ENCODE measurements around the gene INPP4B. TPM values are rescaled to one million over a fixed set of nuclear protein-coding genes. Genes with fewer than 3 reads are reported as not detected.

Gene INPP4B
- 32.7 TPM for total RNA-seq

DNA sequence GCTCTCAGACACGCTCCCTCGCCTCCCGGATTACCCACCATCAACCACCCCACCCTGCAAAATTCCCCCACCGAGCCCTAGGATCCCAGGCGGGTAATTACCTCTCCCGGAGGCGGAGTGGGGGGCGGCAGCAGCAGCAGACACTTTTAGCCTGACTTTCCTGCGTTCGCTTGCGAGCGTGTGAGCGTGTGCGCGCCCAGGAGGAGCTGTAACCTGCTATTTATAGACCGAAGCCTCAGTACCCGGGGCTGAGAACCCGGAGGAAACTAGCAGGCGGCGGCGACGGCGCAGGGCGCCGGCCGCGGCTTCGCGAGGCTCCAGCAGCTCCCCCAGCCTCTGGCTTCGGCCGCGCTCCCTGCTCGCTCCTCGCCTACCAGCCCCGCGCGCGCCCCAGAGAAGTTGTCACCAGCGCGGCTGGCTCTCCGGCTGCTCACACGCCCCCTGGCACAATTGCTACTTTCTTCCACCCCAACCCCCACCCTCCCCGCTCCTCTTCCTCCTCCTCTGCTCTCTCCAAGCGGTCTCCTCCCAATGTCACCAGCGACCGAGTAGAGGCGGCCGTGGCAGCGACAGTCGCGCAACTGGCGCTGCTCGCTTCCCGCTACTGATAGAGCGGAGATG lies at the start of gene INPP4B:
INPP4B (minus strand) TSS at position 194 of the 621 bp plus-strand sequence.
- Histone ChIP-seq H3K4me1 (peaks cover 0 to 5% of the 10 kb centered on the region in 2 donors), H3K27ac (peak within 1 kb of the TSS; percentile 79 to 84), H3K4me3 (peak within 1 kb of the TSS; percentile 77 to 78), H3K9me3 (no peaks in the 10 kb centered on the region), H3K27me3 (no peaks in the 10 kb centered on the region), H3K36me3 (no peaks in the 10 kb centered on the region)
- intact Hi-C loops (cut with DNase I): loop anchor here (2.0 to 10.0 kb wide), 3 partner anchors 27 to 1201 kb away; no protein-coding TSS in a partner anchor
- TF ChIP-seq, protein P1, sequence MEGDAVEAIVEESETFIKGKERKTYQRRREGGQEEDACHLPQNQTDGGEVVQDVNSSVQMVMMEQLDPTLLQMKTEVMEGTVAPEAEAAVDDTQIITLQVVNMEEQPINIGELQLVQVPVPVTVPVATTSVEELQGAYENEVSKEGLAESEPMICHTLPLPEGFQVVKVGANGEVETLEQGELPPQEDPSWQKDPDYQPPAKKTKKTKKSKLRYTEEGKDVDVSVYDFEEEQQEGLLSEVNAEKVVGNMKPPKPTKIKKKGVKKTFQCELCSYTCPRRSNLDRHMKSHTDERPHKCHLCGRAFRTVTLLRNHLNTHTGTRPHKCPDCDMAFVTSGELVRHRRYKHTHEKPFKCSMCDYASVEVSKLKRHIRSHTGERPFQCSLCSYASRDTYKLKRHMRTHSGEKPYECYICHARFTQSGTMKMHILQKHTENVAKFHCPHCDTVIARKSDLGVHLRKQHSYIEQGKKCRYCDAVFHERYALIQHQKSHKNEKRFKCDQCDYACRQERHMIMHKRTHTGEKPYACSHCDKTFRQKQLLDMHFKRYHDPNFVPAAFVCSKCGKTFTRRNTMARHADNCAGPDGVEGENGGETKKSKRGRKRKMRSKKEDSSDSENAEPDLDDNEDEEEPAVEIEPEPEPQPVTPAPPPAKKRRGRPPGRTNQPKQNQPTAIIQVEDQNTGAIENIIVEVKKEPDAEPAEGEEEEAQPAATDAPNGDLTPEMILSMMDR (IDR thresholded peaks at IDR 0.05): no peak
- DNase-seq (ENCODE audit: low spot score in 2 of 2): peak in 1 of 2 donors; percentile 69

- DNase-seq (ENCODE audit: low spot score in 2 of 2): no peak
- intact Hi-C loops (cut with DNase I): no loop called here
- Histone ChIP-seq H3K4me1 (no peaks in the 10 kb centered on the region), H3K9me3 (peaks cover 0 to 4% of the 10 kb centered on the region in 2 donors), H3K27me3 (no peaks in the 10 kb centered on the region), H3K27ac (no peak overlapping the region), H3K36me3 (no peaks in the 10 kb centered on the region), H3K4me3 (no peak overlapping the region)
- TF ChIP-seq, protein P1 (IDR thresholded peaks at IDR 0.05): no peak
Measured at GRCh38 chr4:142893012-142893411, 46.9 kb upstream of the INPP4B start.

DNA sequence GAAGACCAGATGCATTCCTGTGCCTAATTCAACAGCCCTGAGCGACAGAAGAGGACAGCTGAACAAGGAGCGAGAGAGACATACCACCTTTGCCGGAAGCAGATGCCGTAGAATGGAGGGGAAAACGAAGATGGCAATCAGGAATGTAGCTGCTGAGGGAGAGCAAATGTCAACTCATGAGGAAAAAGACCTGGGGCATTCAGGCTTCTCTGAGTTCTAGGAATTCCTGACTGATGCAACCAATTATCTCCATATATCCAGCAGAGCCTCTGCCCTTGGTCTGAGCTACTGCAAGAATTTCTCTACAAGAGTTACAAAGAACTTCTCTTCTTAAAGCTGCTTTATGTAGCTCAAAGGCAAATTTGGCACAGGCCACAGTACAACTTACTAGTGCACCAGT lies 40.5 kb upstream of the INPP4B start:
- no peak for DNase-seq (ENCODE audit: low spot score in 2 of 2)
- H3K27me3 ChIP-seq: no peaks in the 10 kb centered on the region
- H3K9me3 ChIP-seq: no peaks in the 10 kb centered on the region
- no peak overlapping the region for H3K27ac ChIP-seq
- TF ChIP-seq, protein P1 (IDR thresholded peaks at IDR 0.05): no peak
- no peaks in the 10 kb centered on the region for H3K4me1 ChIP-seq
- intact Hi-C loops (cut with DNase I): no loop called here
- no peaks in the 10 kb centered on the region for H3K36me3 ChIP-seq
- H3K4me3 ChIP-seq: no peak overlapping the region

- intact Hi-C loops (cut with DNase I): no loop called here
- Histone ChIP-seq H3K4me1 (no peaks in the 10 kb centered on the region), H3K9me3 (no peaks in the 10 kb centered on the region), H3K27me3 (no peaks in the 10 kb centered on the region), H3K36me3 (no peaks in the 10 kb centered on the region), H3K27ac (no peak overlapping the region), H3K4me3 (no peak overlapping the region)
- TF ChIP-seq, protein P1 (IDR thresholded peaks at IDR 0.05): peak in 1 of 3 experiments; percentile 30
- no peak for DNase-seq (ENCODE audit: low spot score in 2 of 2)
Measured at GRCh38 chr4:142883040-142883832, 37.1 kb upstream of the INPP4B start.

GRCh38 chr4:142882159-142882558 lies 36.1 kb upstream of the INPP4B start:
- Histone ChIP-seq H3K4me3 (no peak overlapping the region), H3K4me1 (no peaks in the 10 kb centered on the region), H3K27me3 (no peaks in the 10 kb centered on the region), H3K9me3 (no peaks in the 10 kb centered on the region), H3K27ac (no peak overlapping the region), H3K36me3 (no peaks in the 10 kb centered on the region)
- DNase-seq (ENCODE audit: low spot score in 2 of 2): no peak
- TF ChIP-seq, protein P1 (IDR thresholded peaks at IDR 0.05): no peak
- intact Hi-C loops (cut with DNase I): no loop called here

Measured in ascending aorta (tissue), 2 donors.